ENCODE results near the gene MIS18A.
"Not testable (repeated sequence)": the region's sequence is repeated elsewhere in the genome, so short reads cannot be mapped to it uniquely, and the experiment has no call there.

MIS18A gene

GRCh38 chr21:32278518-32279376 is at the start of gene MIS18A:
TSS of gene MIS18A (minus strand) at chr21:32279049. CDS start at chr21:32279014, 35 bp downstream.
- FAIRE-seq = no peak

- FAIRE-seq = no peak
Observed at GRCh38 chr21:32328595-32328994, 49.7 kb upstream of the MIS18A start.

GRCh38 chr21:32325706-32326105 is 46.9 kb upstream of the MIS18A start:
- no peak for FAIRE-seq

GRCh38 chr21:32322676-32323075 is 43.8 kb upstream of the MIS18A start:
- FAIRE-seq = no peak

- FAIRE-seq = no peak
Observed at GRCh38 chr21:32322103-32322502, 43.3 kb upstream of the MIS18A start.

GRCh38 chr21:32321480-32321879 is 42.6 kb upstream of the MIS18A start:
- no peak for FAIRE-seq

GRCh38 chr21:32320726-32321125 is 41.9 kb upstream of the MIS18A start:
- FAIRE-seq = no peak

- no peak for FAIRE-seq
Observed at GRCh38 chr21:32320059-32320458, 41.2 kb upstream of the MIS18A start.

- no peak for FAIRE-seq
Observed at GRCh38 chr21:32319012-32319411, 40.2 kb upstream of the MIS18A start.

GRCh38 chr21:32317726-32318125 is 38.9 kb upstream of the MIS18A start:
- no peak for FAIRE-seq

- no peak for FAIRE-seq
Observed at GRCh38 chr21:32316361-32317215, 37.7 kb upstream of the MIS18A start.

- no peak for FAIRE-seq
Observed at GRCh38 chr21:32315511-32316281, 36.8 kb upstream of the MIS18A start.

GRCh38 chr21:32314806-32315205 is 36.0 kb upstream of the MIS18A start:
- no peak for FAIRE-seq

GRCh38 chr21:32312976-32313375 is 34.1 kb upstream of the MIS18A start:
- no peak for FAIRE-seq

- FAIRE-seq = no peak
Observed at GRCh38 chr21:32312326-32312725, 33.5 kb upstream of the MIS18A start.

GRCh38 chr21:32311621-32312020 is 32.8 kb upstream of the MIS18A start:
- no peak for FAIRE-seq

- FAIRE-seq = not testable (repeated sequence)
Observed at GRCh38 chr21:32310976-32311375, 32.1 kb upstream of the MIS18A start.

GRCh38 chr21:32309906-32310460 is 31.1 kb upstream of the MIS18A start:
- FAIRE-seq = no peak

- no peak for FAIRE-seq
Observed at GRCh38 chr21:32308696-32309095, 29.8 kb upstream of the MIS18A start.

GRCh38 chr21:32307706-32308105 is 28.9 kb upstream of the MIS18A start:
- FAIRE-seq = no peak

- no peak for FAIRE-seq
Observed at GRCh38 chr21:32306021-32306780, 27.4 kb upstream of the MIS18A start.

GRCh38 chr21:32304998-32305397 is 26.1 kb upstream of the MIS18A start:
- FAIRE-seq = no peak
